T1000 (cell line): ENCODE measurements around the gene ARL1.
"Not testable (repeated sequence)": the region's sequence is repeated elsewhere in the genome, so short reads cannot be mapped to it uniquely, and the experiment has no call there.

Source experiments
- DNase-seq: peaks from one replicate; lab custom pipeline; 2025; ENCODE audit warnings: mixed read lengths; lab: John Stamatoyannopoulos, UW

The ARL1 gene

DNA sequence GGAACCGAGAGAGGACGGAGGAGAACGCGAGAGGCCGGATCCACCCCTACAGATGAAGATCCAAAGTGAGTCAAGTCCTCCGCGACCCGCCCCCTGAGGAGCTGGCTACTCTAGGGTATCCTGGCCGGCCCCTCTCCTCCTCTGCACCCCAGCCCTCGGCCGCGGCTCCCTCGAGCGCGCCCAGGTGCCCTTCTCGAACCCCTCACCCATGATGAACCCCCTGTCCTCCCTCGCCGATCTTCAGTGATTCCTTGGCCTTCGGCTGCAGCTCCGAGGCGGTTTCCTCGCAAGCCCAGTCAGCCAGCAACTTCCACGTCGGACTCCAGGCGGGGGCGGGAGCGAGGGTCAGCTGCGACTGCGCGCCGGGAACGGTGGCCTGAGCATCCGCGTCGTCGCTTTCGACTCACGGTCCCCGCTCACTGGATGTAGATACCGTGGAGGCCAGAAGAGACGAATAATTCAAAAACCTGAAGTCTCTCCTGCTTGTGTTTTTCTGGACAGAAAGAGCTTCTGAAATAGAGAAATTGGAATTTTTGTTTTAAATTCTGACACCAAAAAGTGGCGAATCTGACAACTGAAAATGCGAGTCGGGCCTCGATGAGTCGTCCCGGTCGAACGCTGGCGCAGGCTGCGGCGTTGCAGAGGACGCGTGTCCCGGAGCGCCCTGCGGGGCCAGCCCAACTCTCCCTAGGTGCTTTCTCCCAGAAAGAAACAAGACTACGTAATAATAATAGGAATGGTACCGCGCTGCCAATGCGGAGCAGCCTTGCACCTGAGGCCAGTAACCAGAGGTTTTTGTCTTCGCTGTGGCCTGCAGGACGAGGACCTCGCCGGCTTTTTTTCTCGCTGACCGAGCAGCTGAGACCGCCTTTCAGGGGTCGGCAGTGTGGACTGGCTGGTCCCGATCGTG, at the start of gene ARL1:
Gene ARL1 (minus strand): TSS at position 337 of the 910 bp plus-strand sequence. CDS start 127 bp downstream, at position 210.
- peak; percentile 86 for DNase-seq

DNA sequence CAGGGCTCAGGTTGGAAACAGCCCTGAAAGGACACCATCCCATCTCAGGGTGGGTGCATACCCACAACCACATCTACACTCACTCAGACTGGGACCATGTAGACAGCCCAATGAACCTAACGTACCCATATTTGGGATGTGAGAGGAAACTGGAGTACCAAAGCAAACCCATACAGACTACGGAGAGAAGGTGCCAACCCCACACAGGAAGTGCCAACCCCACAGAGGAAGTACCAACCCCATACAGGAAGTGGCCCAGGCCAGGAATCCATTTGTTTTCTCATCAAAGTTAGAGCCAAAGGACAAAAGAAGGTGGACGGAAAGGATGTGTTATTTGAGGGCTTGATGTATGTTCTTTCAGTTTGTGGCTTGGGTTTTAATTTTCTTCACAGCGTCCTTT, 48.1 kb upstream of the ARL1 start:
- DNase-seq = no peak

DNA sequence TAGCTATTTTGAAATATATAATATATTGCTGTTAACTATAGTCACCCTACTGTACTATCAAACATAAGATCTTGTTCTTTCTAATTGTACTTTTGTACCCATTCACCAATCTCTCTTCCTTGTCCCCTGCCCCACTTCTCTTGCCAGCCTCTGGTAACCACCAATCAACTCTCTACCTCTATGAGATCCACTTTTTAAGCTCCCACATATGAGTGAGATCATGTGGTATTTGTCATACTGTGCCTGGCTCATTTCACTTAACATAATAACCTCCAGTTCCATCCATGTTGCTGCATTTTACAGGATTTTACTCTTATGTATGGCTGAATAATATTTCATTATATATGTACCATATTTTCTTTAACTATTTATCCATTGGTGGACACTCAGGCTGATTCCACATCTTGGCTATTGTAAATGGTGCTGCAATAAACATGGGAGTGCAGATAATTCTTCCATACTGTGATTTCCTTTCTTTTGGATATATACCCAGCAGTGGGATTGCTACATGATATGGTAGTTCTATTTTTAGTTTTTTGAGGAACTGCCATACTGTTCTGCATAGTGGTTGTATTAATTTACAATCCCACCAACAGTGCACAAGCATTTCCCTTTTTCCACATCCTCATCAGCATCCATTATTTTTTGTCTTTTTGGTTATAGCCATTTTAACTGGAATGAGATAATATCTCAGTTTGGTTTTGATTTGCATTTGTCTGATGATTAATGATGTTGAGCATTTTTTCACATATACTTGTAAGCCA, 34.1 kb upstream of the ARL1 start:
- no peak for DNase-seq

DNA sequence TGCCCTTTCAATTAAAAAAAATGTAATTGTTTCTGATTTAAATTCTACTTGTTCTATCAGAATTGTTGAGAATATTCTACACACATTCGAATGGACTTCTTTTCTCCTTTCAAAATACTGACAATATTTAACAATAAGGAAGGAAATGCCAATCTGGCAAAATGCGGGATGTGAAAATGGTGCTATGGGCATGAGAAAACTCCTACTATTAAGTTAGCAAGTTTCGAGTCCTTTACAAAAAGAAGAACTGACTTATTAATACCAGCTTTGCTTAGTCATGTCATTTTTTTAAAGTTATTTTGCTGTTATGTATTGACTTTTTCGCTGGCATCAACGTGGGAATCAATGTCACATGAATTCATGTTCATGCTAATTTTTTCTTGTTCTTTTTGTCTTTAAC, 31.7 kb upstream of the ARL1 start:
- no peak for DNase-seq

DNA sequence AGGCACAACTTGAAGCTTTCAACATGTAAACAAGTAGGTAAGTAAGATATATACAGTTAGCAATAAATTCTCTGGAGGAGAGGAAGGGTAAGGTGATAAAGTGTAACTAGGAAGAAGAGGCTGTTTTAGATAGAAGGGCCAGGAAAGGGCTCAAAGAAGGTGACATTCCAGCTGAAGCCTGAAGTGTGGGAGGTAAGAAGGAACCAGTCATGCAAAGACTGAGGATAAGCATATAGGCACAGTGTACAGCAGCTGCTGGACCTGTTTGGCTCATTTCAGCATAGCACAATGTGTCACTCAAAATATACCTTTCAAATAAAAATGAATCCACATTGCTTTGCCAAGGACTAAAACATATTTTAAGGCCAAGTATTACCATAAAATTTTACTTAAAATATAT, 28.6 kb upstream of the ARL1 start:
- DNase-seq = no peak

DNA sequence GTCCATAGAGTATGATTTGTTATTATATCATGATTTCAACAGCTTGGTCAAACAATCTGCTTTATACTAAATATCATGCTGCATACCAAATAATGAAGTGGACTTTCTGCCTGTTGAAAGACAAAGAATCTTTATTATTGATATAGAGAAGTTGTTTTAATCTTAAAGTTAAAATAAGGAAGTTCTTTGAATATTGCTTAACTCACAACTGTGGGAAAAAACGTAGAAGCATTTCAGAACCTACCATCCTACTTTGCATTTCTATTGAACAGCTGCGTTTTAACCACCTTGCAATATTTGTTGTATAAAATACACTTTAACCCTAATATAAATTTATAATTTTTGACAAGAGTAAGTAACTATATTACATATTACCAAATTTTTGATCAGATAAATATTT, 22.9 kb upstream of the ARL1 start:
- no peak for DNase-seq

DNA sequence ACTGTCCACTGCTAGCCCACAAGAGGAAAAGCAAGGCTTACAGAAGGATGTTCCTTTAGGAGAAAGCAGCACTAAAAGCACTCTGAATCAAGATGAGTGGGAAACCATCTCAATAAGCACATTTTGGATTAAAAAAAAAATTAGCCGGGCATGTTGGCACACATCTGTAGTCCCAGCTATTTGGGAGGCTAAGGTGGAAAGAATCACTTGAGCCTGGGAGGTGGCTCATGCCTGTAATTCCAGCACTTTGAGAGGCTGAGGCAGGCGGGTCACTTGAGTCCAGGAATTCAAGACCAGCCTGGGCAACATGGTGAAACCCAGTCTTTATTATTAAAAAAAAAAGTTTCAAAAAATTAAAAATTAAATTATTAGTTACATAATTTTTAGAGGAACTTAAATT, 17.0 kb upstream of the ARL1 start:
- no peak for DNase-seq

DNA sequence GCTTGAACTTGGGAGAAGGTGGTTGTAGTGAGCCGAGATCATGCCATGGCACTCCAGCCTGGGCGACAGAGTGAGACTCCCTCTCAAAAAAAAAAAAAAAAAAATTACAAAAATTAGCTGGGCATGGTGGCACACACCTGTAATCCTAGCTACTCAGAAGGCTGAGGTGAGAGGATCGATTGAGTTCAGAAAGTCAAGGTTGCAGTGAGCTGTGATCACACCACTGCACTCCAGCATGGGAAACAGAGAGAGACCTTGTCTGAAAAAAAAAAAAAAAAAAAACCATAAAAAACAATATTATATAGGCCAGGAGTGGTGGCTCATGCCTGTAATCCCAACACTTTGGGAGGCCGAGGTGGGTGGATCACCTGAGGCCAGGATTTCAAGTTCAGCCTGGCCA, 14.5 kb upstream of the ARL1 start:
- not testable (repeated sequence) for DNase-seq

DNA sequence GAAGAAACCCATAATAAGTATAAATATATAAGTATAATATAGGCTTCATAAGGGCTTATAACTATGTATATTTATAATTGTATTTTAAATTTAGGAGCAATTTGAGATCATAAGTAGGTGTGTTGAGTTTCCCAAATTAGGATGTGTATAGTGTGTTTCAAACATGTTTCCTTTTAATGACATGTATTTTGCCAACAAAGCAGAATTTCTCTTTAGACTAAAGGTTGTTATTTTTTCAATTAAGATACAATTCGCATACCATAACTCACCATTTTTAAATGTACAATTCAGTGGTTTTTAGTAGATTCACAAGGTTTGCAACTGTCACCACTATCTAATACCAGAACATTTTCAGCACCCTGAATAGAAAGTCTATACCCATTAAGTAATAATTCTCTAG, 7.7 kb upstream of the ARL1 start:
- DNase-seq = no peak

DNA sequence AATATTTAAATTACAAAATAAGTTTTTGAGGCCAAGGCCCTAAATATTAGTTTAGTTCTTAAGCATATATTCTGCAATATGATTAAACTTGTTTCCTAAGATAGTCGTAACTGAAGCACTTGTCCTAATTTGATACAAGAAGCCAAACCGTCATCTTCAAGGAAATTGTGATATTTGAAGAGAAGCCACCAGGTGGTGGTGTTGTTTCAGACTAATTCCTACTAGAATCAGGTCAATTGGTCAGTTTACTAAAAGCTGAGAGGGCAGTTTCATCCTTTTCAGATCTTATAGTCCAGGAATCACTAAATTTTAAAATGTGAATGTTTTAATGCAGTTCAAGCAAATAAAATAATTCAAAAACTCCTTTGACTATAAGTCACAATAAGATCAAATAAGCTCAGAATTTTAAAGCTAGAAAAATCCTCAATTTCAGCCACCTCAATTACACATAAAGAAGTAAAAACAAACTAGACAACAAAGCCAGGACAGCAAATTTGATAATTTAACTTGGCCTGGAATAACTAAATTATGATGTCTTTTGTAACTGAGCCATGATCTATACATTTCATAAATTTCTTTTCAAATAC, 7.1 kb upstream of the ARL1 start:
- peak; percentile 8 for DNase-seq

DNA sequence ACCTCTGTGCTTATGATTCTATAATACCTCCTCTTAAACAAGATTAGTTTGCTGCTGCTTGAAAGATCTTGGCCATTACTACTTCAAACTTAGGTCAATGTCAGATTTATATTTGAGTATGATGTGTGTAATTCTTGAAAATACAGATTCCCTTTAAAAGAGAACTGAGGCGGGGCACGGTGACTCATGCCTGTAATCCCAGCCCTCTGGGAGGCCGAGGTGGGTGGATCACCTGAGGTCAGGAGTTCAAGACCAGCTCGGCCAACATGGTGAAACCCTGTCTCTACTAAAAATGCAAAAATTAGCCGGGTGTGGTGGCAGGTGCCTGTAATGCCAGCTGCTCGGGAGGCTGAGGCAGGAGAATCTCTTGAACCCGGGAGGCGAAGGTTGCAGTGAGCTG, 2.6 kb upstream of the ARL1 start:
- DNase-seq = not testable (repeated sequence)

DNA sequence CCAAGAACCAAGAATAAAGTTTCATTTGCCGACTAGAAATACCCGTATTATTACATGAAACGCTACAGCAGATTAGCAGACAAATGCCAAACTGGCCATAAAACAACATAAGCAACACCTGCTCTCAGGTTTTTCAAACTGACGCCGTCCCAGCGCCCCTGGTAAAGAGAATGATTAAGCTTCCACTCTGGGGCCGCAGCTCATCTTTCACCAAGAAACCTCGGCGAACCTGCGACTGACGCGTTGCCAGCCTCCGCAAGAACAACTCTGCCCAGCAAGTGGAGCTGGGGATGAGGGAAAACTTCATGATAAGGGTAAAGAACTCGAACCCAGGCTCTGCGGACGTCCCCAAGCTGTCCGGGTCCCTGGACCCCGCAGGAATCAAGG, 530 bp downstream of the ARL1 start:
- no peak for DNase-seq

DNA sequence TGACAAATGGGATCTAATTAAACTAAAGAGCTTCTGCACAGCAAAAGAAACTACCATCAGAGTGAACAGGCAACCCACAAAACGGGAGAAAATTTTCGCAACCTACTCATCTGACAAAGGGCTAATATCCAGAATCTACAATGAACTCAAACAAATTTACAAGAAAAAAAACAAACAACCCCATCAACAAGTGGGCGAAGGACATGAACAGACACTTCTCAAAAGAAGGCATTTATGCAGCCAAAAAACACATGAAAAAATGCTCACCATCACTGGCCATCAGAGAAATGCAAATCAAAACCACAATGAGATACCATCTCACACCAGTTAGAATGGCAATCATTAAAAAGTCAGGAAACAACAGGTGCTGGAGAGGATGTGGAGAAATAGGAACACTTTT, 16.4 kb downstream of the ARL1 start:
- not testable (repeated sequence) for DNase-seq

DNA sequence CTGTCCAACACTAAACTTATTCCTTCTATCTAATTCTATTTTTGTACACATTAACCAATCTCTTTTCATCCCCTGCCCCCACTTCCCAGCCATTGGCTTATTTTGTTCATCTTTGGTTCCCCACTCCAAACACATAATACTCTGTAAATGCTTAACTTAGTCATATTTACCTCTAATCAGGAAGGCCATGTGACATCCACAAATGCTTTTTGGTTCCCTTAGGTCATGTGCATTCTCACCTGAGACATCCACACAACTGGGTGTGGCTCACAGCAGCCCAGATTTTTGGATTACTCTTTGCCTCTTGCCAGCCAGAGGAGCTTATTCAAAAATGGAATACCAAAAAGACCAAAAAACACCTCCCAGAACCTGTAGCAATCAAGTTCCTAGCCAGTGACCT, 28.4 kb downstream of the ARL1 start:
- no peak for DNase-seq

DNA sequence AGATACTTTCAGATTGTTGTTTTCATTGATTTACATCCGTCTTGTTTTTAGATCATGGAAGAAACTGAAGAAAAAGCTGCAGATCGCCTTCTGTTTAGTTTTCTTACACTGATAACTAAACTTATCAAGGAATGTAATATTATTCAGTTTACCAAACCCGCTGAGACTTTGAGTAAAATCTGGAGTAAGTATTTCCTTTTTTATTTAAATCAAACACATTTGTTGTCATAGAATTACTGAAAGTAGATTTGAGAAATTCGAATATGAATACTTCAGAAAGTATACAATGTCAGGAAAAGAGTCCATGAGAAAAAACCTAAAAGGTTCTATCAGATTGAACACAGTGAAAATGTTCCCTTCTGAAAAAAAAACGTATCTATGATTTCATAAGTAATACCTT, 32.0 kb downstream of the ARL1 start:
- no peak for DNase-seq

DNA sequence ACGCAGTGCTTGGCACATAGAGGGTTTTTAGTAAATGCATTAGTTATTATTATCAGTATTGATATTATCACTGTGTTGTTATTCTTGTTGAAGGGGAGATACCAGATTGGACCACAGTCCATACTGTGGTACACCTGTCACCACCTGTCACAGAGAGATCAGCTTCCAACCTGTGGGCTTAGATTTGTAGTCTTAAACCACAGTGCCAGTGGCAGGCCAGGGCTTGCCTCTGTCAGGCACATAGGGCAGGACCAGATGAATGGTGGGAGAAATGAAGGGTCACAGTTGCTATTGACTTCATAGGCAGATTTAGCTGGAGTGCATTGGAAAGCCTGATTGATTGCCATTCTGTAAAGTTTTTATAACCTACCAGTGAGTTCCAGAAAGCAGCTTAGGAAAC, 35.1 kb downstream of the ARL1 start:
- no peak for DNase-seq

DNA sequence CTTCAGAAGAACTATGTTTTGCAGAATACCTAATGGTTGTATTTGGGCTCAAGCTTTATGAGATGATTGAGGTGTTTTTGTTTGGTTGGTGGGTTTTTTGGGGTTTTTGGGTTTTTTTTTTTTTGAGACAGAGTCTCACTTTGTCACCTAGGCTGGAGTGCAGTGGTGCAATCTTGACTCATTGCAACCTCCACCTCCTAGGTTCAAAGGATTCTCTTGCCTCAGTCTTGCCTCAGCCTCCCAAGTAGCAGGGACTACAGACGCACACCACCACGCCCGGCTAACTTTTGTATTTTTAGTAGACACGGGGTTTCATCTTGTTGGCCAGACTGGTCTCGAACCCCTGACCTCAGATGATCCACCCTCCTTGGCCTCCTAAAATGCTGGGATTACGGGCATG, 39.6 kb downstream of the ARL1 start:
- no peak for DNase-seq

DNA sequence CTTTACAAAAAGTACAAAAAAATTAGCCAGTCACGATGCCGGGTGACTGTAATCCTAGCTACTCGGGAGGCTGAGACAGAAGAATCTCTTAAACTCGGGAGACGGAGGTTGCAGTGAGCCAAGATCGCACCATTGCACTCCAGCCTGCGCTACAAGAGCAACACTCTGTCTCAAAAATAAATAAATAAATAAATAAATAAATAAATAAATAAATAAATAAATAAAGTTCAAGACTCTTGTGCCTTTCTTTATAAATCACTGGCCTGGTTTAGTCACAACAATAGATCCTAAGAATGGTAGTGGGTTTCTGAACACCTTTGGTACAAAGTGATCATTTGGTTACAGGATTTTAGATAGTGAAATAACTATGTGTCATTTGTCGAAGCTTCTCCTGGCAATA, 46.1 kb downstream of the ARL1 start:
- DNase-seq = no peak

DNA sequence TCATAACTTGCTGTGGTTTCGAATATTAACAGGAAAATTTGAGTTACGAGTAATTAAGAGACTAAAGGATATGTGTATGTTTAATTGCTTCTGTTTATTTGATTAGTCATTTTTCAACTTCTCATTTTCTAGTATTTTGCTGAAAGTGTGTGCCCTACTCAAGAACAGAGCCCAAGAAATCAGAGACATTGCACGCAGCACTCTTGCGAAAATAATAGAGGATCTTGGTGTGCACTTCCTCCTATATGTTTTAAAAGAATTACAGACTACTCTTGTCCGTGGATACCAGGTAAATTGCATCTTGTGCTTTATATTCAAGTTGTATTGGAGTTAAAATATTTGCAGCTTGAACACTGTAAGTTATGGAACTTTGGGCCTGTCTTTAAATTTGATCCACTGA, 50.8 kb downstream of the ARL1 start:
- DNase-seq = no peak

DNA sequence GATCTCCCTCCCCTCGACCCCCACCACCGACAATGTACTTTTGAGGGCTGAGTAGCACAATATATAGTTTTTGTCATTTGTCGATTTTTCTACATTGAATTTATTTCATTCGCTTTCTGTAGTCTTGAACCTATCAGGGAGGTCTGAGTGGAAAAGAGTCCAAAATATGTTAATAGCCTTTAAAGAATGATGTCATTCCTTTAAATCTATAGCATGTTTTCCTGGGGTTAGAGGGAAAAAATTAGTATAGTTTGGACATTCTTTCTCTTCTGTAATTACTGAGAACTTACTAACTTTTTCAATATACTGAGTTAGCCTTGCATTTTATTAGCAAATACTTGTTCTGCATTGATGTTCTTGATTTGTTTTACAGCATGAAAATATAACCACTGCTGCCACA, 55.9 kb downstream of the ARL1 start:
- no peak for DNase-seq

DNA sequence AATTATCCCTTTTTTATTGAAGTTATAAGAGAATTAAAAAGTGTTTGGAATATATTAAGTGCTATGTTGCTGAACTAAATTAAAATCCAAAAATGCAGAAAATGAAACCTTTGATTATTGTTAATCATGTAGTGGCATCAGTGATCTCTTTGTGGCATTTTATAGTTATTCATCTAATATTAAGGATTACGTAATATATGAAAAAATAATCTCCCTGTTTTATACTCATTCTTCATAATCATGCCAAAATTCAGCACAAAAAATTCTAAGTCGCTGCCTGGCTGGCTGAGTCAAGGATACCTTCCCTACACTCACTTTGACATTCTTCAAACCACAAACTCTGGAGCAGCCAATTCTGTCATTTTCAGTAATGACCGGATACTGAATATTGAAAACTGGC, 63.7 kb downstream of the ARL1 start:
- DNase-seq = no peak
